ENCODE results near the gene IMPA2.

IMPA2 gene

DNA sequence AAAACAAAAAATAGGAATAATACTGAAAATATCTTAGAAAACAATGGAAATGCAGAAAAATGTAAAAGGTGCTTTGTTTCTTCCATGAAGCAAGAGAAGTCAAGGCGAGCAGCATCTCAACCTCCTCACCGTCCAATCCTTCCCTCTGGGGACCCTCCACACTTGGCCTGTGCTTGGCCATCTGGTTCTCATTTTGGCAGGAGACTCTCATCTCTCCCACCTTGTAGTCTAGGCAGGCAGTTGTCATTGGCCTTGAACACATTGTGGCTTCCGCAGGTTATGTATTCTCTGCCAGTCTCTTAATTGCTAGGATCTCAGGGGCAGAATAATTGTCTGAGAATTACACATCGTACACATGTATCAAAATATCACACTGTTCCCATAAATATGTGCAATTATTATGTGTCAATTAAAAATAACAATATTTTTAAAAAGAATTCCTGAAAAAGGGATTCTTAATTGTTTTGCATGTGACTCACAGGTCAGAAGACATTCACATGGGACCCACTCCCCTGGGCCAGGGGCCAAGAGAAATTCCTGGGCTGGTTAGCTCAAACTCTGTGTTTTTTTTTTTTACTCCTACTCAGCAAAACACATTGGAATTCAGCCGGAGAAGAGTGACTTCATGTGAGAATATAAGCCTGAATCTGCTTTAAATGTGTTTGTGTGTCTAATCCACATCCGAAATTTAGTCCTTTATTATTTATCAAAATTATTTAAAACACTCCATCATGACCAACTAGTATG, 98.4 kb downstream of the IMPA2 start:
- Histone ChIP-seq H3K27me3 (ENCODE audit: insufficient read depth, poor library complexity, severe bottlenecking) (no peaks in the 10 kb centered on the region), H3K9me3 (ENCODE audit: severe bottlenecking) (no peaks in the 10 kb centered on the region), H3K4me1 (ENCODE audit: insufficient read depth, poor library complexity, severe bottlenecking) (no peaks in the 10 kb centered on the region), H3K4me3 (ENCODE audit: severe bottlenecking) (no peak overlapping the region), H3K27ac (ENCODE audit: poor library complexity, severe bottlenecking) (no peak overlapping the region), H3K36me3 (ENCODE audit: low read depth) (no peaks in the 10 kb centered on the region)
- ATAC-seq (ENCODE audit: low read depth), result 0 out of 3 replicates have a peak, but pooled peaks have one; percentile 33
- DNase-seq (ENCODE audit: low spot score), result no peak
- TF ChIP-seq, protein P1, sequence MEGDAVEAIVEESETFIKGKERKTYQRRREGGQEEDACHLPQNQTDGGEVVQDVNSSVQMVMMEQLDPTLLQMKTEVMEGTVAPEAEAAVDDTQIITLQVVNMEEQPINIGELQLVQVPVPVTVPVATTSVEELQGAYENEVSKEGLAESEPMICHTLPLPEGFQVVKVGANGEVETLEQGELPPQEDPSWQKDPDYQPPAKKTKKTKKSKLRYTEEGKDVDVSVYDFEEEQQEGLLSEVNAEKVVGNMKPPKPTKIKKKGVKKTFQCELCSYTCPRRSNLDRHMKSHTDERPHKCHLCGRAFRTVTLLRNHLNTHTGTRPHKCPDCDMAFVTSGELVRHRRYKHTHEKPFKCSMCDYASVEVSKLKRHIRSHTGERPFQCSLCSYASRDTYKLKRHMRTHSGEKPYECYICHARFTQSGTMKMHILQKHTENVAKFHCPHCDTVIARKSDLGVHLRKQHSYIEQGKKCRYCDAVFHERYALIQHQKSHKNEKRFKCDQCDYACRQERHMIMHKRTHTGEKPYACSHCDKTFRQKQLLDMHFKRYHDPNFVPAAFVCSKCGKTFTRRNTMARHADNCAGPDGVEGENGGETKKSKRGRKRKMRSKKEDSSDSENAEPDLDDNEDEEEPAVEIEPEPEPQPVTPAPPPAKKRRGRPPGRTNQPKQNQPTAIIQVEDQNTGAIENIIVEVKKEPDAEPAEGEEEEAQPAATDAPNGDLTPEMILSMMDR (IDR thresholded peaks at IDR 0.05; ENCODE audit: poor library complexity, severe bottlenecking), result no peak

All from RWPE2 (cell line).